ENCODE data around the gene FXYD1.
"Not testable (repeated sequence)": the region's sequence is repeated elsewhere in the genome, so short reads cannot be mapped to it uniquely, and the experiment has no call there.

The FXYD1 gene

GRCh38 chr19:35125749-35126623 is 12.6 kb upstream of the FXYD1 start:
- DNase-seq = no peak

GRCh38 chr19:35126624-35126959 is 12.0 kb upstream of the FXYD1 start:
- no peak for DNase-seq

- DNase-seq = no peak
These were observed 10.8 kb upstream of the FXYD1 start for GRCh38 chr19:35127871-35128270.

GRCh38 chr19:35128398-35129057 is 10.1 kb upstream of the FXYD1 start:
- no peak for DNase-seq

GRCh38 chr19:35129724-35130274 is 8.8 kb upstream of the FXYD1 start:
- DNase-seq = not testable (repeated sequence)

GRCh38 chr19:35130761-35131720 is 7.6 kb upstream of the FXYD1 start:
- DNase-seq = no peak

- no peak for DNase-seq
These were observed 6.4 kb upstream of the FXYD1 start for GRCh38 chr19:35132254-35132653.

GRCh38 chr19:35133826-35134225 is 4.8 kb upstream of the FXYD1 start:
- DNase-seq = no peak

- no peak for DNase-seq
These were observed 3.9 kb upstream of the FXYD1 start, which contains the start of gene LGI4 for GRCh38 chr19:35134601-35135242. TSS of gene LGI4 (minus strand) at chr19:35135059. CDS start at chr19:35134680, 379 bp downstream.

- DNase-seq = peak in 1 of 2 experiments; percentile 14
These were observed 3.2 kb upstream of the FXYD1 start for GRCh38 chr19:35135389-35135909.

GRCh38 chr19:35136231-35136630 is 2.4 kb upstream of the FXYD1 start:
- no peak for DNase-seq

GRCh38 chr19:35136977-35137702 is 1.5 kb upstream of the FXYD1 start:
- DNase-seq = no peak

GRCh38 chr19:35140207-35140961 is 1.8 kb downstream of the FXYD1 start:
- no peak for DNase-seq

GRCh38 chr19:35140962-35141836 is 2.6 kb downstream of the FXYD1 start:
- peak in 1 of 2 experiments; percentile 35 for DNase-seq

- no peak for DNase-seq
These were observed 3.4 kb downstream of the FXYD1 start for GRCh38 chr19:35141837-35142605.

- no peak for DNase-seq
These were observed 4.1 kb downstream of the FXYD1 start for GRCh38 chr19:35142606-35143230.

- no peak for DNase-seq
These were observed 4.6 kb downstream of the FXYD1 start, which contains the start of gene FXYD7 for GRCh38 chr19:35143231-35143715. TSS of gene FXYD7 (plus strand) at chr19:35143255. CDS start at chr19:35143334, 79 bp downstream.

GRCh38 chr19:35143818-35144217 is 5.2 kb downstream of the FXYD1 start:
- no peak for DNase-seq

Data from cerebellar nuclear complex (tissue), 1 donor.